Gastrocnemius medialis (tissue), 4 donors: ENCODE results near the gene BCL2.

Experiments used
- POLR2A ChIP-seq, 2 donors: fragments of 450-650 bp; IDR thresholded peaks; one replicate each; pipeline ENCODE4 v1.6.1; 2017; ENCODE audit warnings: antibody characterized with exemption in 2 of 2, mild to moderate bottlenecking in 2 of 2, moderate library complexity in 2 of 2
- TF ChIP-seq, protein P1 (sequence below), 5 experiments: fragments of 450-650 bp in 3 of 5; fragments of 200-600 bp in 2 of 5; sonication (generic) in 2 of 5; IDR thresholded peaks in 4 of 5; conservative IDR thresholded peaks in 1 of 5; 1 replicate in 4 of 5; 2 replicates in 1 of 5; pipeline ENCODE4 v1.5.1; 2016 to 2019; ENCODE audit warnings: antibody characterized with exemption in 5 of 5, mild to moderate bottlenecking in 3 of 5, moderate library complexity in 3 of 5

DNA sequence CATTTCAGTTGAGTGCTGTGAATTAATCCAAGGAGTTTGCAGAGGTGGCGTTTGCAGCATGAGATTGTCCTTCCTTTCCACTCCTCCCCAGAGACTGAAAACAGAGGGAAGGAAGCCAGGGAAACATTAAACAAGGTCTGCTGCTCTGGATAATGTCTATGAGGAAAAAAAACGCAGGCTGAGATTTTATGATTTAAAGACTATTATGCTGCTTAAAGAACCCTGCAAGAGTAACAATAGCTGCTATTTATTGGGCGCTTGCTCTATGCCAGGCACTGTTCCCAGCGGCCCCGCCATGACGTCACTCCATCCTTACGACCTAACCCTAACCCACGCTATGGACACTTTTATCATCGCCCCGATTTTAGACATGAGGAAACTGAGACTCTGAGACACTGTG lies 222.4 kb downstream of the BCL2 start:
- TF ChIP-seq POLR2A (IDR thresholded peaks at IDR 0.05) = no peak
- TF ChIP-seq, protein P1, sequence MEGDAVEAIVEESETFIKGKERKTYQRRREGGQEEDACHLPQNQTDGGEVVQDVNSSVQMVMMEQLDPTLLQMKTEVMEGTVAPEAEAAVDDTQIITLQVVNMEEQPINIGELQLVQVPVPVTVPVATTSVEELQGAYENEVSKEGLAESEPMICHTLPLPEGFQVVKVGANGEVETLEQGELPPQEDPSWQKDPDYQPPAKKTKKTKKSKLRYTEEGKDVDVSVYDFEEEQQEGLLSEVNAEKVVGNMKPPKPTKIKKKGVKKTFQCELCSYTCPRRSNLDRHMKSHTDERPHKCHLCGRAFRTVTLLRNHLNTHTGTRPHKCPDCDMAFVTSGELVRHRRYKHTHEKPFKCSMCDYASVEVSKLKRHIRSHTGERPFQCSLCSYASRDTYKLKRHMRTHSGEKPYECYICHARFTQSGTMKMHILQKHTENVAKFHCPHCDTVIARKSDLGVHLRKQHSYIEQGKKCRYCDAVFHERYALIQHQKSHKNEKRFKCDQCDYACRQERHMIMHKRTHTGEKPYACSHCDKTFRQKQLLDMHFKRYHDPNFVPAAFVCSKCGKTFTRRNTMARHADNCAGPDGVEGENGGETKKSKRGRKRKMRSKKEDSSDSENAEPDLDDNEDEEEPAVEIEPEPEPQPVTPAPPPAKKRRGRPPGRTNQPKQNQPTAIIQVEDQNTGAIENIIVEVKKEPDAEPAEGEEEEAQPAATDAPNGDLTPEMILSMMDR (IDR thresholded peaks at IDR 0.05 in 4 of 5, conservative IDR thresholded peaks at IDR 0.05 in 1 of 5) = no peak
